HL-60 (cell line): ENCODE measurements around the gene KBTBD12.

Source experiments
- DNase-seq, 2 experiments: peaks; one replicate each; pipeline ENCODE4 v3.0.0-alpha.2; 2010 to 2020; ENCODE audit warnings: low read depth in 1 of 2, low spot score in 1 of 2
- H3K27ac ChIP-seq: fragments of 250-450 bp; sonication (Bioruptor Pico); replicated peaks from 2 replicates; pipeline ENCODE4 v1.5.1; 2020; ENCODE audit warnings: mild to moderate bottlenecking, moderate library complexity
- H3K27me3 ChIP-seq: fragments of 250-450 bp; sonication (Bioruptor Pico); 2 replicates; pipeline ENCODE4 v1.5.1; 2021; ENCODE audit warnings: mild to moderate bottlenecking, moderate library complexity; ENCODE audit not compliant: insufficient read depth, poor library complexity, severe bottlenecking
- H3K4me3 ChIP-seq: replicated peaks from 2 replicates; pipeline ENCODE4 v1.5.1; 2011; ENCODE audit warnings: mild to moderate bottlenecking, control low read depth, low read length; ENCODE audit not compliant: insufficient read depth
- CTCF ChIP-seq: IDR thresholded peaks from one replicate; pipeline ENCODE4 v1.5.1; 2011; ENCODE audit warnings: low read length, control low read depth, inconsistent platforms; ENCODE audit not compliant: insufficient read depth
- GABPA ChIP-seq: IDR thresholded peaks from 2 replicates; pipeline ENCODE4 v1.6.1; 2012; ENCODE audit warnings: low read depth
- POLR2AphosphoS5 ChIP-seq: IDR thresholded peaks from 2 replicates; pipeline ENCODE4 v1.6.1; 2012; ENCODE audit warnings: low read depth
- REST ChIP-seq: IDR thresholded peaks from 2 replicates; pipeline ENCODE4 v1.6.1; 2012; ENCODE audit warnings: low read depth; ENCODE audit not compliant: insufficient replicate concordance
- SPI1 ChIP-seq: IDR thresholded peaks from 2 replicates; pipeline ENCODE4 v1.6.1; 2012; ENCODE audit warnings: low read depth, mild to moderate bottlenecking, borderline replicate concordance

The KBTBD12 gene

GRCh38 chr3:128001576-128001975 lies 86.5 kb downstream of the KBTBD12 start:
- H3K27me3 ChIP-seq = no peaks in the 10 kb centered on the region
- DNase-seq = no peak
- no peak overlapping the region for H3K27ac ChIP-seq
- H3K4me3 ChIP-seq = no peak overlapping the region
- no peak for TF ChIP-seq GABPA
- TF ChIP-seq CTCF = no peak
- TF ChIP-seq POLR2AphosphoS5 = no peak
- TF ChIP-seq REST = no peak
- no peak for TF ChIP-seq SPI1

- Histone ChIP-seq H3K27ac (no peak overlapping the region), H3K27me3 (no peaks in the 10 kb centered on the region), H3K4me3 (no peak overlapping the region)
- DNase-seq = no peak
- TF ChIP-seq CTCF = no peak
- TF ChIP-seq REST = no peak
- TF ChIP-seq POLR2AphosphoS5 = no peak
- no peak for TF ChIP-seq SPI1
- no peak for TF ChIP-seq GABPA
Observed at GRCh38 chr3:128004661-128005060, 89.6 kb downstream of the KBTBD12 start.

- no peak overlapping the region for H3K27ac ChIP-seq
Observed at GRCh38 chr3:128006061-128007032, 91.3 kb downstream of the KBTBD12 start.

More at GRCh38 chr3:128006061-128007032, 91.3 kb downstream of the KBTBD12 start:
- no peak overlapping the region for H3K4me3 ChIP-seq
- H3K27me3 ChIP-seq = no peaks in the 10 kb centered on the region
- TF ChIP-seq CTCF (no peak), SPI1 (no peak), POLR2AphosphoS5 (no peak), GABPA (no peak), REST (no peak)
- no peak for DNase-seq
